Measurements from ENCODE around the gene DNAH2. TPM values are rescaled to one million over a fixed set of nuclear protein-coding genes. Genes with fewer than 3 reads are reported as not detected.

DNAH2 gene
- total RNA-seq, 1 experiment from 2014 or later: 2.0 TPM

DNA sequence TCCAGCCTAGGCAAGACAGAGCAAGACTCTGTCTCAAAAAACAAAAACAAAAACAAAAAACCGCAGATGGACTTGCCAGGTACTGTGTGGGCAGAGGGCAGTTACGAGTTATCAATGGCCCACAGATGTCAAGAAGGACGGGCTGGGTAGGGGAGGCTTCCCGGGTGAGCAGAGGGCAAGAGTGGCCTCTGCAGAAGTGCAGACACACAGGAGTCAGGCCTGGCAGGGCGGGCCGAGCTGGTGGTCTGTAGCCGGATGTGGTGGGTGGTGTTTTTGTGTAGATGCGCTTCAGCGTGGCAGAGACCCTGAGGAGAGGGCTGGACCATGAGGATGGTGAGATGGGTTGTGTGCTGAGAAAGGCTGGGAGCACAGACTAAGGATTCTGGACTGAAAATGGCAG, 71.6 kb downstream of the DNAH2 start:
- H4K20me1 ChIP-seq (ENCODE audit: insufficient read depth): no peaks in the 10 kb centered on the region
- no peak overlapping the region for H3K4me3 ChIP-seq (replicated peaks in 1 of 2; ENCODE audit: low read depth in 1 of 2, low read length in 2 of 2)
- DNase-seq (ENCODE audit: low read depth, low spot score) (no peak), ATAC-seq (no peak)
- no peaks in the 10 kb centered on the region for H3K27me3 ChIP-seq (ENCODE audit: insufficient read depth, low read length)
- H3K79me2 ChIP-seq (ENCODE audit: insufficient read depth, low read length): no peaks in the 10 kb centered on the region
- no peak overlapping the region for H3K4me2 ChIP-seq (ENCODE audit: low read length)
- H2AFZ ChIP-seq (ENCODE audit: low read depth, low read length, poor library complexity, severe bottlenecking): no peak overlapping the region
- no TSS peak for BruUV-seq (replicated peaks)
- no peaks in the 10 kb centered on the region for H3K9me2 ChIP-seq (ENCODE audit: insufficient read depth)
- no peak overlapping the region for H3K27ac ChIP-seq (ENCODE audit: low read depth, low read length)
- TF ChIP-seq, protein P1, sequence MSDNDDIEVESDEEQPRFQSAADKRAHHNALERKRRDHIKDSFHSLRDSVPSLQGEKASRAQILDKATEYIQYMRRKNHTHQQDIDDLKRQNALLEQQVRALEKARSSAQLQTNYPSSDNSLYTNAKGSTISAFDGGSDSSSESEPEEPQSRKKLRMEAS (IDR thresholded peaks at IDR 0.05): no peak
- no peak for TF ChIP-seq CBX3 (IDR thresholded peaks at IDR 0.05; ENCODE audit: low read depth)
- no peak for TF ChIP-seq SP1 (IDR thresholded peaks at IDR 0.05; ENCODE audit: low read depth)
- TF ChIP-seq ELF1 (IDR thresholded peaks at IDR 0.05; ENCODE audit: borderline replicate concordance, low read depth): no peak
- no peak for TF ChIP-seq EGR1 (IDR thresholded peaks at IDR 0.05; ENCODE audit: low read depth)
- no peak for TF ChIP-seq YY1 (IDR thresholded peaks at IDR 0.05; ENCODE audit: extremely low read depth, insufficient replicate concordance, low read depth, low read length)
- no peak for TF ChIP-seq TCF7L2 (IDR thresholded peaks at IDR 0.05; ENCODE audit: borderline replicate concordance, extremely low read depth, insufficient read depth, insufficient read length)
- TF ChIP-seq EZH2phosphoT487 (IDR thresholded peaks at IDR 0.05; ENCODE audit: borderline replicate concordance): no peak
- TF ChIP-seq EZH2 (IDR thresholded peaks at IDR 0.05): no peak
- TF ChIP-seq, protein P2, sequence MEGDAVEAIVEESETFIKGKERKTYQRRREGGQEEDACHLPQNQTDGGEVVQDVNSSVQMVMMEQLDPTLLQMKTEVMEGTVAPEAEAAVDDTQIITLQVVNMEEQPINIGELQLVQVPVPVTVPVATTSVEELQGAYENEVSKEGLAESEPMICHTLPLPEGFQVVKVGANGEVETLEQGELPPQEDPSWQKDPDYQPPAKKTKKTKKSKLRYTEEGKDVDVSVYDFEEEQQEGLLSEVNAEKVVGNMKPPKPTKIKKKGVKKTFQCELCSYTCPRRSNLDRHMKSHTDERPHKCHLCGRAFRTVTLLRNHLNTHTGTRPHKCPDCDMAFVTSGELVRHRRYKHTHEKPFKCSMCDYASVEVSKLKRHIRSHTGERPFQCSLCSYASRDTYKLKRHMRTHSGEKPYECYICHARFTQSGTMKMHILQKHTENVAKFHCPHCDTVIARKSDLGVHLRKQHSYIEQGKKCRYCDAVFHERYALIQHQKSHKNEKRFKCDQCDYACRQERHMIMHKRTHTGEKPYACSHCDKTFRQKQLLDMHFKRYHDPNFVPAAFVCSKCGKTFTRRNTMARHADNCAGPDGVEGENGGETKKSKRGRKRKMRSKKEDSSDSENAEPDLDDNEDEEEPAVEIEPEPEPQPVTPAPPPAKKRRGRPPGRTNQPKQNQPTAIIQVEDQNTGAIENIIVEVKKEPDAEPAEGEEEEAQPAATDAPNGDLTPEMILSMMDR (IDR thresholded peaks at IDR 0.05 in 2 of 3, conservative IDR thresholded peaks at IDR 0.05 in 1 of 3; ENCODE audit: borderline replicate concordance in 1 of 3, insufficient read depth in 1 of 3, low read depth in 2 of 3, low read length in 2 of 3): no peak
- no peak for TF ChIP-seq POLR2AphosphoS5 (IDR thresholded peaks at IDR 0.05; ENCODE audit: low read depth, low read length)
- TF ChIP-seq JUND (IDR thresholded peaks at IDR 0.05): no peak
- TF ChIP-seq SIN3A (IDR thresholded peaks at IDR 0.05; ENCODE audit: low read depth): no peak
- no peak for TF ChIP-seq ZNF274 (IDR thresholded peaks at IDR 0.05; ENCODE audit: low read depth, low read length)
- TF ChIP-seq CEBPB (IDR thresholded peaks at IDR 0.05; ENCODE audit: low read depth): no peak
- TF ChIP-seq, protein P3, sequence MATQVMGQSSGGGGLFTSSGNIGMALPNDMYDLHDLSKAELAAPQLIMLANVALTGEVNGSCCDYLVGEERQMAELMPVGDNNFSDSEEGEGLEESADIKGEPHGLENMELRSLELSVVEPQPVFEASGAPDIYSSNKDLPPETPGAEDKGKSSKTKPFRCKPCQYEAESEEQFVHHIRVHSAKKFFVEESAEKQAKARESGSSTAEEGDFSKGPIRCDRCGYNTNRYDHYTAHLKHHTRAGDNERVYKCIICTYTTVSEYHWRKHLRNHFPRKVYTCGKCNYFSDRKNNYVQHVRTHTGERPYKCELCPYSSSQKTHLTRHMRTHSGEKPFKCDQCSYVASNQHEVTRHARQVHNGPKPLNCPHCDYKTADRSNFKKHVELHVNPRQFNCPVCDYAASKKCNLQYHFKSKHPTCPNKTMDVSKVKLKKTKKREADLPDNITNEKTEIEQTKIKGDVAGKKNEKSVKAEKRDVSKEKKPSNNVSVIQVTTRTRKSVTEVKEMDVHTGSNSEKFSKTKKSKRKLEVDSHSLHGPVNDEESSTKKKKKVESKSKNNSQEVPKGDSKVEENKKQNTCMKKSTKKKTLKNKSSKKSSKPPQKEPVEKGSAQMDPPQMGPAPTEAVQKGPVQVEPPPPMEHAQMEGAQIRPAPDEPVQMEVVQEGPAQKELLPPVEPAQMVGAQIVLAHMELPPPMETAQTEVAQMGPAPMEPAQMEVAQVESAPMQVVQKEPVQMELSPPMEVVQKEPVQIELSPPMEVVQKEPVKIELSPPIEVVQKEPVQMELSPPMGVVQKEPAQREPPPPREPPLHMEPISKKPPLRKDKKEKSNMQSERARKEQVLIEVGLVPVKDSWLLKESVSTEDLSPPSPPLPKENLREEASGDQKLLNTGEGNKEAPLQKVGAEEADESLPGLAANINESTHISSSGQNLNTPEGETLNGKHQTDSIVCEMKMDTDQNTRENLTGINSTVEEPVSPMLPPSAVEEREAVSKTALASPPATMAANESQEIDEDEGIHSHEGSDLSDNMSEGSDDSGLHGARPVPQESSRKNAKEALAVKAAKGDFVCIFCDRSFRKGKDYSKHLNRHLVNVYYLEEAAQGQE (IDR thresholded peaks at IDR 0.05; ENCODE audit: low read depth): no peak
- TF ChIP-seq FOSL1 (IDR thresholded peaks at IDR 0.05; ENCODE audit: low read depth): no peak
- TF ChIP-seq, protein P4, sequence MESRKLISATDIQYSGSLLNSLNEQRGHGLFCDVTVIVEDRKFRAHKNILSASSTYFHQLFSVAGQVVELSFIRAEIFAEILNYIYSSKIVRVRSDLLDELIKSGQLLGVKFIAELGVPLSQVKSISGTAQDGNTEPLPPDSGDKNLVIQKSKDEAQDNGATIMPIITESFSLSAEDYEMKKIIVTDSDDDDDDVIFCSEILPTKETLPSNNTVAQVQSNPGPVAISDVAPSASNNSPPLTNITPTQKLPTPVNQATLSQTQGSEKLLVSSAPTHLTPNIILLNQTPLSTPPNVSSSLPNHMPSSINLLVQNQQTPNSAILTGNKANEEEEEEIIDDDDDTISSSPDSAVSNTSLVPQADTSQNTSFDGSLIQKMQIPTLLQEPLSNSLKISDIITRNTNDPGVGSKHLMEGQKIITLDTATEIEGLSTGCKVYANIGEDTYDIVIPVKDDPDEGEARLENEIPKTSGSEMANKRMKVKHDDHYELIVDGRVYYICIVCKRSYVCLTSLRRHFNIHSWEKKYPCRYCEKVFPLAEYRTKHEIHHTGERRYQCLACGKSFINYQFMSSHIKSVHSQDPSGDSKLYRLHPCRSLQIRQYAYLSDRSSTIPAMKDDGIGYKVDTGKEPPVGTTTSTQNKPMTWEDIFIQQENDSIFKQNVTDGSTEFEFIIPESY (IDR thresholded peaks at IDR 0.05; ENCODE audit: extremely low read depth, insufficient replicate concordance, low read length): no peak
- no peak for TF ChIP-seq POLR2A (IDR thresholded peaks at IDR 0.05; ENCODE audit: borderline replicate concordance, extremely low read depth, insufficient read depth, insufficient read length)
- ChIA-PET RAD21 (ENCODE audit: low non-redundant PET in 1 of 2, low total read pairs in 2 of 2, uncharacterized antibody in 2 of 2, unreplicated experiment in 2 of 2) (no interaction called here), POLR2A (no interaction called here), CTCF (no interaction called here)
- intact Hi-C loops (cut with micrococcal nuclease): no loop called here
- no peaks in the 10 kb centered on the region for H3K36me3 ChIP-seq (ENCODE audit: control insufficient read depth in 1 of 2, insufficient read depth in 2 of 2, low read length in 2 of 2)
- H3K4me1 ChIP-seq (ENCODE audit: control insufficient read depth in 1 of 2, insufficient read depth in 2 of 2, low read length in 2 of 2): no peaks in the 10 kb centered on the region
- H3K9ac ChIP-seq (ENCODE audit: low read length): no peak overlapping the region
- H3K9me3 ChIP-seq (ENCODE audit: control insufficient read depth in 1 of 2, insufficient read depth in 1 of 2, low read depth in 1 of 2, low read length in 2 of 2): no peaks in the 10 kb centered on the region
